Choroid plexus epithelial cell (primary cell): ENCODE measurements around the gene NUDT17.
"Not testable (repeated sequence)": the region's sequence is repeated elsewhere in the genome, so short reads cannot be mapped to it uniquely, and the experiment has no call there.

Source experiments
- DNase-seq: peaks from one replicate; pipeline ENCODE4 v3.0.0-alpha.2; 2010; ENCODE audit warnings: low read depth
- H3K4me3 ChIP-seq: 2 replicates; pipeline ENCODE4 v1.5.1; 2011; ENCODE audit warnings: low read depth, mild to moderate bottlenecking, control low read depth, low read length, moderate library complexity
- CTCF ChIP-seq: conservative IDR thresholded peaks from 2 replicates; pipeline ENCODE4 v1.5.1; 2011; ENCODE audit warnings: low read depth, mild to moderate bottlenecking, control low read depth, inconsistent platforms, low read length, moderate library complexity

NUDT17 gene

GRCh38 chr1:145806844-145807243 is 38.6 kb upstream of the NUDT17 start:
- DNase-seq: no peak
- no peak for TF ChIP-seq CTCF
- no peak overlapping the region for H3K4me3 ChIP-seq

- DNase-seq, H3K4me3 ChIP-seq: not testable (repeated sequence)
Measured at GRCh38 chr1:145812977-145813810, 32.2 kb upstream of the NUDT17 start.

GRCh38 chr1:145818095-145818494 is 27.3 kb upstream of the NUDT17 start:
- not testable (repeated sequence) for H3K4me3 ChIP-seq
- DNase-seq: peak; percentile 37

- peak overlapping the region; percentile 37 for H3K4me3 ChIP-seq
Measured at GRCh38 chr1:145822779-145823331, 22.6 kb upstream of the NUDT17 start.

GRCh38 chr1:145823565-145824498 is 21.6 kb upstream of the NUDT17 start, which contains the start of the genes POLR3C and RNF115:
TSS of gene POLR3C (plus strand) at chr1:145824200. CDS start at chr1:145825777, 1,577 bp downstream.
TSS of gene RNF115 (minus strand) at chr1:145824095. CDS start at chr1:145823873, 222 bp downstream.
- TF ChIP-seq CTCF: no peak
- peak within 1 kb of the TSS; percentile 76 for H3K4me3 ChIP-seq
- peak; percentile 92 for DNase-seq

More at GRCh38 chr1:145822779-145823331, 22.6 kb upstream of the NUDT17 start:
- DNase-seq: not testable (repeated sequence)

GRCh38 chr1:145824499-145824842 is 21.0 kb upstream of the NUDT17 start:
- no peak for TF ChIP-seq CTCF
- DNase-seq: no peak
- peak overlapping the region; percentile 76 for H3K4me3 ChIP-seq

GRCh38 chr1:145826030-145826429 is 19.4 kb upstream of the NUDT17 start:
- TF ChIP-seq CTCF: no peak
- H3K4me3 ChIP-seq: no peak overlapping the region
- no peak for DNase-seq

GRCh38 chr1:145827966-145828365 is 17.5 kb upstream of the NUDT17 start:
- no peak for DNase-seq
- no peak for TF ChIP-seq CTCF
- no peak overlapping the region for H3K4me3 ChIP-seq
